ENCODE data around the gene SMIM45.

SMIM45 gene

DNA sequence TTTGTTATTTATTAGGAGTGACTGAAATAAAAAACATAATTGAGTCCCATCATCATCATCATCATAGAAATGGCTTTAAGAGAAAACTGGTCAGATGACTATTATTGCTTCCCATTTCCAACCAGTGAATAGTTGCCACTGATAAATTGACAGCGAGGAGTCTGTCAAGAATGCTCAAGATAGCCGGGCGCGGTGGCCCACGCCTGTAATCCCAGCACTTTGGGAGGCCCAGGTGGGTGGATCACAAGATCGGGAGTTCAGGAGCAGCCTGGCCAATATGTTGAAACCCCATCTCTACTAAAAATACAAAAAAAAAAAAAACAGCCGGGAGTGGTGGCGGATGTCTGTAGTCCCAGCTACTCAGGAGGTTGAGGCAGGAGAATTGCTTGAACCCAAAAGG, 48.5 kb downstream of the SMIM45 start:
- in situ Hi-C loops (cut with HindIII; ENCODE audit: low sequenced_read_pairs): no loop called here
- no peak overlapping the region for H3K4me3 ChIP-seq (ENCODE audit: low read depth, low read length)
- TF ChIP-seq, protein P1, sequence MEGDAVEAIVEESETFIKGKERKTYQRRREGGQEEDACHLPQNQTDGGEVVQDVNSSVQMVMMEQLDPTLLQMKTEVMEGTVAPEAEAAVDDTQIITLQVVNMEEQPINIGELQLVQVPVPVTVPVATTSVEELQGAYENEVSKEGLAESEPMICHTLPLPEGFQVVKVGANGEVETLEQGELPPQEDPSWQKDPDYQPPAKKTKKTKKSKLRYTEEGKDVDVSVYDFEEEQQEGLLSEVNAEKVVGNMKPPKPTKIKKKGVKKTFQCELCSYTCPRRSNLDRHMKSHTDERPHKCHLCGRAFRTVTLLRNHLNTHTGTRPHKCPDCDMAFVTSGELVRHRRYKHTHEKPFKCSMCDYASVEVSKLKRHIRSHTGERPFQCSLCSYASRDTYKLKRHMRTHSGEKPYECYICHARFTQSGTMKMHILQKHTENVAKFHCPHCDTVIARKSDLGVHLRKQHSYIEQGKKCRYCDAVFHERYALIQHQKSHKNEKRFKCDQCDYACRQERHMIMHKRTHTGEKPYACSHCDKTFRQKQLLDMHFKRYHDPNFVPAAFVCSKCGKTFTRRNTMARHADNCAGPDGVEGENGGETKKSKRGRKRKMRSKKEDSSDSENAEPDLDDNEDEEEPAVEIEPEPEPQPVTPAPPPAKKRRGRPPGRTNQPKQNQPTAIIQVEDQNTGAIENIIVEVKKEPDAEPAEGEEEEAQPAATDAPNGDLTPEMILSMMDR (IDR thresholded peaks at IDR 0.05; ENCODE audit: low read depth, low read length, missing control alignments): no peak
- DNase-seq (ENCODE audit: low read depth): no peak

DNA sequence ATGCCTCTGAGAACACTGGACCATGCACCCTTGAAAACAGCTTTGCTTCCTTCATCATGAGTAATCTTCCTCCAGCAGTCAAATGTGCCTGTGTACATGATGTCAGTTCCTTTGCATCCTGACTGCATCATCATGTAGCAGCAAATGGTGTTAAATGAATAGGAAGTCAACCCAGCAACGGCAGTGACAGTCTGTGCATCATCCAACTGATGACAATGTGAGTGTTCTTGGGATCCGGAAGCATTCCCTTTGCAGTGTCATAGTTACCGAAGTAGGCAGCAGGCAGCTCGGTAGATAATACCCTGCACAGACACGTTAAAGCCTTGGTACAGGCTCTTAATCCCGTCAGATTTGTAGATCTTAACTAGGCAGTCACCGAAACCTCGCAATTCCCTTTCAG, 49.2 kb downstream of the SMIM45 start:
- no peak overlapping the region for H3K4me3 ChIP-seq (ENCODE audit: low read depth, low read length)
- DNase-seq (ENCODE audit: low read depth): no peak
- TF ChIP-seq, protein P1 (IDR thresholded peaks at IDR 0.05; ENCODE audit: low read depth, low read length, missing control alignments): no peak
- in situ Hi-C loops (cut with HindIII; ENCODE audit: low sequenced_read_pairs): no loop called here

DNA sequence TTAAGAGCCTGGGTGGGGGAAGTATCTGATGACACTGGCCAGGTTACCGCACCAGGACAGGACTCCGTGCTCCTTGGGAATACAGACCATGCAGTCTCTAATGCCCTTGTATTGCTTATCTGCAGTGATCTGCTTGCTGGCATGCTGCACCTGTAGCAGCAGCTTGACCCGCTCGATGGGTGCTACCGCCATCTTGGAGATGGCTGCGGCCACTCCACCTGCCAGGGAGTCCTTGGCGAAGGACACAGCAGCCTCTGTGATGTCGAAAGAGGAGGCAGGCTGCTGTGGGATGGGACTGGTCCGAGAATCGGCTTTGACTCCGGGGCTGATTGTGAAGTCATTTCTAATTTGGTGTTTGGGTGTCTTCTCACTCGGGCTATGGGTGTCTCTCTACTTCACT, 49.8 kb downstream of the SMIM45 start:
- DNase-seq (ENCODE audit: low read depth): no peak
- in situ Hi-C loops (cut with HindIII; ENCODE audit: low sequenced_read_pairs): no loop called here
- TF ChIP-seq, protein P1 (IDR thresholded peaks at IDR 0.05; ENCODE audit: low read depth, low read length, missing control alignments): no peak
- no peak overlapping the region for H3K4me3 ChIP-seq (ENCODE audit: low read depth, low read length)

DNA sequence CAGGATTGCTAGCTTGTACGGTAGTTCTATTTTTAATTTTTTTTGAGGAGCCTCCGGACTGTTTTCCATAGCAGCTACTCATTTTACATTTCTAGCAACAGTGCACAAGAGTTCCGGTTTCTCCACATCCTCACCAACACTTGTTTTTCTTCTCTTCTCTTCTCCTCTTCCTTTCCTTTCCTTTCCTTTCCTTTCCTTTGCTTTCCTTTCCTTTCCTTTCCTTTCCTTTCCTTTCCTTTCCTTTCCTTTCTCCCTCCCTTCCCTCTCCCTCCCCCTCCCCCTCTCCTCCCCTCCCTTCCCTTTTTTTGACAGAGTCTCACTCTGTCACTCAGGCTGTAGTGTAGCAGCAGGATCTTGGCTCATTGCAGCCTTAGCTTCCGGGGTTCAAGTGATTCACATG, 56.0 kb downstream of the SMIM45 start:
- DNase-seq (ENCODE audit: low read depth): no peak
- TF ChIP-seq, protein P1 (IDR thresholded peaks at IDR 0.05; ENCODE audit: low read depth, low read length, missing control alignments): no peak
- no peak overlapping the region for H3K4me3 ChIP-seq (ENCODE audit: low read depth, low read length)
- in situ Hi-C loops (cut with HindIII; ENCODE audit: low sequenced_read_pairs): no loop called here
